ENCODE measurements around the gene WDR7. TPM values are rescaled to one million over a fixed set of nuclear protein-coding genes. Genes with fewer than 3 reads are reported as not detected.
A peak's percentile ranks its signal among the peaks of the same experiment; 100 is the strongest.

WDR7 gene
- total RNA-seq, 2 donors from 2014 or later = 22.3 to 24.0 TPM

DNA sequence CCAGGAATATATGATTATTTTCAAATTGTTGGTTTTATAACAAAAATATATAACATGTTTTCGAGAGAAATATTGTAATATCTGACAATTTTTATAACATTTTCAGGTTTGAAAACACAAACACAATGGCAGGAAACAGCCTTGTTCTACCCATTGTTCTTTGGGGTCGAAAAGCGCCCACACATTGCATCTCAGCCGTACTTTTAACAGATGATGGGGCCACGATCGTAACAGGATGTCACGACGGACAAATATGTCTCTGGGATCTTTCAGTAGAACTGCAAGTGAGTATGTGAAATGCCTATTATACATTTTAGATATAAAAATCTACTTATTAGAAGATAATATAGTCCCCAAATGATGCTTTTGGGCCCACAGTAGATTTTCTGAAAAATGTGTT is 21.2 kb downstream of the WDR7 start:
- H3K27ac ChIP-seq = no peak overlapping the region
- H3K4me1 ChIP-seq = peaks cover 0 to 4% of the 10 kb centered on the region in 2 donors
- H3K27me3 ChIP-seq = no peaks in the 10 kb centered on the region
- DNase-seq (ENCODE audit: low spot score) = no peak
- H3K4me3 ChIP-seq = no peak overlapping the region
- H3K9me3 ChIP-seq = no peaks in the 10 kb centered on the region
- TF ChIP-seq, protein P1, sequence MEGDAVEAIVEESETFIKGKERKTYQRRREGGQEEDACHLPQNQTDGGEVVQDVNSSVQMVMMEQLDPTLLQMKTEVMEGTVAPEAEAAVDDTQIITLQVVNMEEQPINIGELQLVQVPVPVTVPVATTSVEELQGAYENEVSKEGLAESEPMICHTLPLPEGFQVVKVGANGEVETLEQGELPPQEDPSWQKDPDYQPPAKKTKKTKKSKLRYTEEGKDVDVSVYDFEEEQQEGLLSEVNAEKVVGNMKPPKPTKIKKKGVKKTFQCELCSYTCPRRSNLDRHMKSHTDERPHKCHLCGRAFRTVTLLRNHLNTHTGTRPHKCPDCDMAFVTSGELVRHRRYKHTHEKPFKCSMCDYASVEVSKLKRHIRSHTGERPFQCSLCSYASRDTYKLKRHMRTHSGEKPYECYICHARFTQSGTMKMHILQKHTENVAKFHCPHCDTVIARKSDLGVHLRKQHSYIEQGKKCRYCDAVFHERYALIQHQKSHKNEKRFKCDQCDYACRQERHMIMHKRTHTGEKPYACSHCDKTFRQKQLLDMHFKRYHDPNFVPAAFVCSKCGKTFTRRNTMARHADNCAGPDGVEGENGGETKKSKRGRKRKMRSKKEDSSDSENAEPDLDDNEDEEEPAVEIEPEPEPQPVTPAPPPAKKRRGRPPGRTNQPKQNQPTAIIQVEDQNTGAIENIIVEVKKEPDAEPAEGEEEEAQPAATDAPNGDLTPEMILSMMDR (IDR thresholded peaks at IDR 0.05) = no peak
- no peaks in the 10 kb centered on the region for H3K36me3 ChIP-seq

DNA sequence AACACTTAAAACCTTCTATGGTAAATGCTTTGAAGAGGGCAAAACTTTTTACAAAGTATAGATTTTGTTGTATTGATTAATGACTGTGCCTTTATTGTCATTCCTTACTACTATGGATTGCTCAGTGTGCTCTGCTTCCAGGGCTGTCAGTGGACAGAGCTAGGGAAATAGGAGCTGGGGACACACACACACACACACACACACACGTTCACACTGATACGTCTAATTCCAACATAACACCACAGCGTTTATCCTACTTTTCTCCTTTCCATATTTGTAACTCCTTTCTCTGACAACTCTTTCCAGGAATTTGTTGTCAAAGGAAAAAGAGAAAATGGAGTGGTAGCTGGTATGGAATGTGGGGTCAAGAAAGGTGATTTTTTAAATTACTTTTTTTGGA is 21.8 kb downstream of the WDR7 start:
- H3K27me3 ChIP-seq = no peaks in the 10 kb centered on the region
- no peaks in the 10 kb centered on the region for H3K36me3 ChIP-seq
- H3K4me3 ChIP-seq = no peak overlapping the region
- no peak overlapping the region for H3K27ac ChIP-seq
- H3K4me1 ChIP-seq = peaks cover 0 to 4% of the 10 kb centered on the region in 2 donors
- TF ChIP-seq, protein P1 (IDR thresholded peaks at IDR 0.05) = no peak
- H3K9me3 ChIP-seq = no peaks in the 10 kb centered on the region
- no peak for DNase-seq (ENCODE audit: low spot score)

DNA sequence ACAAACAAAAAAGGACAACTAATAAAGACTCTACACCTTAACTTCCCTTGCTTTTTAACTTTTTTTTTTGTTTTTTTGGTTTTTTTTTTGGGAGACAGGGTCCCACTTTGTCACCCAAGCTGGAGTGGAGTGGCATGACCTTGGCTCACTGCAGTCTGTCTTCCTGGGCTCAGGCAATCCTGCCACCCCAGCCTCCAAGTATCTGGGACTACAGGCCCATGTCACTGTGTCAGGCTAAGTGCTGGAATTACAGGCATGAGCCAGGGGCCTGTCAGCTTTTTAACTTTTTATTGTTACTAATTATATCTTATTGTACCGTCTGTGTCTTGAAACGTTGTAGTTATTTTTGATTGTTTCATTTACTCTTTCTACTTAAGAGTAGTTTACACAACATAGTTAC is 25.5 kb downstream of the WDR7 start:
- H3K36me3 ChIP-seq = no peaks in the 10 kb centered on the region
- no peaks in the 10 kb centered on the region for H3K27me3 ChIP-seq
- H3K4me3 ChIP-seq = no peak overlapping the region
- no peaks in the 10 kb centered on the region for H3K4me1 ChIP-seq
- H3K9me3 ChIP-seq = no peaks in the 10 kb centered on the region
- no peak for DNase-seq (ENCODE audit: low spot score)
- TF ChIP-seq, protein P1 (IDR thresholded peaks at IDR 0.05) = no peak
- H3K27ac ChIP-seq = peak overlapping the region in 1 of 2 donors; percentile 41

DNA sequence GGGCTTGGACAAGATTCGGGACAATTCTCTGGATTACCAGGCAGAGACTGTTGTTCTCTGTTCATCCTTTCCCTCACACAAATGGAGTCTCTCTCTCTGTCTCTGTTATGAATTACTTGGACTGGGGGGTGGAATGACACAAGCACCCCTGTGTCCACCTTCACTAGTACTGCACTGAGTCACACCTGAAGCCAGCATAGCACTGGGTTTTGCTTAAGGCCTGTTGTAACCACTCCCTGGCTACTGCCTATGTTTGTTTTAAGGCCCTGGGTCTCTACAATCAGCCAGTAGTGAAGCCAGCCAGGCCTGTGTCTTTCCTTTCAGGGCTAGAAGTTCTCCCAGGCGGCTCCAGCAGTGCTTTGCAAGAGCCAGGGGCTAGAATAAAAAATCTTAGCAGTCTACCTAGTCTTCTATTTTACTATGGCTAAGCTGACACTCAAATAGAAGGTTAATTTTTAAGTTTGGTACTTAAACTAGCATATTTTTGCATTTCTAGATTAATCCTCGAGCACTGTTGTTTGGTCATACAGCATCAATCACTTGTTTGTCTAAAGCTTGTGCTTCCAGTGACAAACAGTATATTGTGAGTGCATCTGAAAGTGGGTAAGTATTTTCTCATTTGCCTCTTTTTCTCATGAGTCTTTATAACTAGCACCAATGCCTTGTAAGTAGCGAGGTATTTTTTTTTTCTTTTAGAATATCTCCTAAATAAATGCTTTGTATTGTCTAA is 27.8 kb downstream of the WDR7 start:
- H3K4me1 ChIP-seq = no peaks in the 10 kb centered on the region
- H3K9me3 ChIP-seq = no peaks in the 10 kb centered on the region
- no peak overlapping the region for H3K4me3 ChIP-seq
- TF ChIP-seq, protein P1 (IDR thresholded peaks at IDR 0.05) = no peak
- no peaks in the 10 kb centered on the region for H3K27me3 ChIP-seq
- peaks cover 8% of the 10 kb centered on the region for H3K36me3 ChIP-seq
- DNase-seq (ENCODE audit: low spot score) = no peak
- no peak overlapping the region for H3K27ac ChIP-seq

DNA sequence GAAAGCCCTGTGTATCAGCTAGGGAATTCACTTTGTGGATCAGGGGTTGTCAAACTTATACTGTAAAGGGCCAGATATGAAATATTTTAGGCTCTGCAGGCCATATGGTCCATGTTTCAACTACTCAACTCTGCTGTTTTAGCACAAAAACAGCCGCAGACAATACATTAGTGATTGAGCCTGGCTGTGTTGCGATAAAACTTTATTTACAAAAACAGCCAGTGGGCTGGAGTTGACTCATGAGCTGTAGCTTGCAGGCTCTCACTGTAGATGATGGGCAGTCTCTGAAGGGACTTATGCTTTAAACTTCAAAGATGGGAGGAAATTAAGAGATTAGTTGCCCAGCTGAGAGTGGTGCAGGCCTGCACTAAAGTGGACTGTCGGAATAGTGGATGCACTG is 33.1 kb downstream of the WDR7 start:
- Histone ChIP-seq H3K4me3 (no peak overlapping the region), H3K9me3 (no peaks in the 10 kb centered on the region), H3K36me3 (peaks cover 31% of the 10 kb centered on the region), H3K4me1 (no peaks in the 10 kb centered on the region), H3K27me3 (no peaks in the 10 kb centered on the region), H3K27ac (no peak overlapping the region)
- TF ChIP-seq, protein P1 (IDR thresholded peaks at IDR 0.05) = no peak
- no peak for DNase-seq (ENCODE audit: low spot score)

DNA sequence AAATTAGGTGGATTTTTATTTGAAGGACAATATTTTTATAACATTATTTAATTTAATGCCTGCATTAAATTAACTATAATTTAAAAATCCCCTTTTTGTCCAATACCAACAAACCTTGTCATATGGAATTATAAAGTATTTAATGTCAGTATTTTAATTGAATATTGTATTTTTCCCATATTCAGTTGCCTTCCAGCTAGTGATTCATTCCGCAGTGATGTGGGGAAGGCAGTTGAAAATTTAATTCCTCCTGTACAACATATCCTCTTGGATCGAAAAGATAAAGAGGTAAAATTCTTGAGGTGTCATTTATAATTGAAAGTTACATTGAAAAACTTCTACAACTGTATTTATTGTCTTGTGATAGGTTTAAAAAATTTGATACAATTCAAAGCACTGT is 40.4 kb downstream of the WDR7 start:
- H3K27me3 ChIP-seq = no peaks in the 10 kb centered on the region
- H3K36me3 ChIP-seq = peaks cover 22% of the 10 kb centered on the region
- TF ChIP-seq, protein P1 (IDR thresholded peaks at IDR 0.05) = no peak
- H3K9me3 ChIP-seq = no peaks in the 10 kb centered on the region
- no peak overlapping the region for H3K4me3 ChIP-seq
- H3K27ac ChIP-seq = no peak overlapping the region
- no peaks in the 10 kb centered on the region for H3K4me1 ChIP-seq
- DNase-seq (ENCODE audit: low spot score) = no peak

All from right atrium auricular region (tissue), 2 donors.